Glomerular visceral epithelial cell (primary cell): Measurements from ENCODE around the gene MTHFR.
"Not testable (repeated sequence)": the region's sequence is repeated elsewhere in the genome, so short reads cannot be mapped to it uniquely, and the experiment has no call there.

Experiments
- DNase-seq: peaks from one replicate; pipeline ENCODE4 v3.0.0-alpha.2; 2016; ENCODE audit errors: extremely low spot score

Gene MTHFR

DNA sequence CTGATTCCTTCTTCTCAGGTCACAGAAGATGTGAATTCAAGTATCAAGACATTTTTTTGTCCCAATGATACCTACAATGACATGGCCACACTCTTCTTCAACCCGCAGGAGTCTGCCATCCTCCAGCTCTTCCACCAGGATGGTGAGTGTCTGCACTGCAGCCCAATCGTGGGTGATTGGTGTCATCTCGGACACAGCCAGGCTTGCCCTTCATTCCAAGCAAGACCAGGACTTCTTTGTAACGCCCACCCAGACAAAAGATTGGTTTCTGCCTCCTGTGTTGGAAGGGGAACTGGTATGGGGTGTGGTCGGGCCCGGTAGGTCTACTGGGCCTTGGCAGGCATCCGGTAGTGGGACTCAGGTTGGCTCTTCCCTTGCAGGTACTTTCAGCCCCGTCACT, 27.7 kb upstream of the MTHFR start:
- no peak for DNase-seq

DNA sequence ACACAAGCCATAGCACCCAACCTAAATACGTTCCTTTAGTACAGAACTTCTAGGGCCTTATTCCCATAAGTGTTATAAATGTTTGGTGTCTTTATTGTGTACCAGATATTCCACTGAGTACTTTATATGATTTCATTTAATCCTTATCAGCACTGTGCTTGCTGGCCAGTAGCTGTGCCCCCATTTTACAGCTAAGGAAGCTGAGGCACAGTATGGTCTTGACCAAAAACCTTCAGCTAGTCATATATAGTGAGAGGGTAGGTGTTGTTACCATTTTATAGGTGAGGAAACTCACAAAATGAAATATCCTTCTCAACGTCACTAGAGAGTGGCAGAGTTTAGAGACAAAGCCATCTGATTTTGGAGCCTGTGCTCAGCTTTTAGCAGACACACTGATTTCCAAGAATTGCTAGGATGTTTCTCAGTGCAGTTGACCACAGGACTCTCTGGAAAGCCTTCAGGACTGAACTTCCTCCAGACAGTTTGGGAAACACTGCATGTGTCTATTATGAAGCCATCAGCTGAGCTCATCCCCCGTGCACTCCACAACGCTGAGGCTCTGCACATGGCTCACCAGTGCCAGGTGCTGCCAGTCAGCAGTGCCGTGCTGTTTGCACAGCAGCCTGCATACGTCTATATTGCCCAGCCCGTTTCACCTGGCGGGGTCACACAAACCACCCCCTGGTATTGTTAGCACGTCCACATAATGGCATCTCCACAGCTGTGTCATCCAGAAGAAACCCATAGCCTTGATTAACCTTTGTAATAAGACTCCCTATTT, 26.4 kb upstream of the MTHFR start:
- no peak for DNase-seq

- no peak for DNase-seq
Measured at GRCh38 chr1:11828511-11828910, 22.7 kb upstream of the MTHFR start.

GRCh38 chr1:11826946-11827345, 21.2 kb upstream of the MTHFR start:
- DNase-seq, result no peak

DNA sequence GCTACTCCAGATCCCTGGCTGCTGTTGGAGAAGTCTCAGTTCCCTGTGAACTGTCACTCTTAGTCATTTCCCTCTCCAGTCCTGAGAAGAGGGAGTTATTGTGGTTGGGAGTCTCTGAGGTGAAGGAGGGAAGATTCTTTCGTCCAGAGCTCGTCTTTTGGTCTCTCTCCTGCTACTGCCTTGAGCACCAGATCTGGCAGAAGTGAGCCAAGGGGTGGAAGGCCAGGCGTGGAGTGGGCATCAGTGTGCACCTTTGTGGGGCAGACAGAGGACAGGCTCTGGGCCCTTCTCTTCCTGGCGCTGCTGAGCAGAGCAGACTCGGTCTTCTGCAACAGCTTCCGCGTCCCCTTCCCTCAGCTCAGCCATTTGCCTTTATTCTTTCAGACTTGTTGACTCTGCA, 19.4 kb upstream of the MTHFR start:
- no peak for DNase-seq

GRCh38 chr1:11823366-11824137, 17.8 kb upstream of the MTHFR start:
- DNase-seq, result no peak

DNA sequence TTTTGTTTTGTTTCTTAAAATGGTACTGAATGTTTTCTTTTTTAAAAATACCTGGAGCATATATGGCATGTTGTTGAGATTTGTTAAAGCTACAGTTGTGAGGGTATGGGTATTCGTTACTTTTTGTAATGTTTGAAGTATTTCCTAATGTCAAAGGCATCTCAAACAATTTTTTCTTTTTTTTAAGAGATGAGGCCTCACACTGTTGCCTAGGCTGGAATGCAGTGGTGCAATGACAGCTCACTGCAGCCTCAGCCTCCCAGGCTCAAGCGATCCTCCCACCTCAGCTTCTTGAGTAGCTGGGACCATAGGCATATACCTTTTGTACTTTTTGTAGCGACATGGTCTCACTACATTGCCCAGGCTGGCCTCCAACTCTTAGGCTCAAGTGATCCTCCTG, 16.3 kb upstream of the MTHFR start:
- DNase-seq, result no peak

DNA sequence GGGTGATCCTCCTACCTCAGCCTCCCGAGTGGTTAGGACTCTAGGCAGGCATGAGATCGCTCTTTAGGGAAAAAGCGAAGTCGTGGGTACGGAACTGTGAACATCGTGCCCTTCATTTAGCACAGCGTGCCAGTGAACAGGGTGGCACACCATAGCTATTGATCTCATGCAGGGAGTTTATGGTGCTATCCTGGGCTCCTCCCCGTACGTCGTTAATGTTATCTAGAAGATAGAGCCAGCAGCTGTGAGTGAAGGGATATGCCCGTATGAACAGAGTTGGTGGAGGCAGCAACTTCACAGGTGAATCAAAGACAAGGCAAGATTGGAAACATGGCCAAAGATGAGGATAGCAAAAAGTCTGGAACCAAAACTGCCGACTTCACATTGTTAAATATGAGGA, 11.4 kb upstream of the MTHFR start:
- no peak for DNase-seq

GRCh38 chr1:11813021-11813420, 7.3 kb upstream of the MTHFR start:
- DNase-seq, result no peak

DNA sequence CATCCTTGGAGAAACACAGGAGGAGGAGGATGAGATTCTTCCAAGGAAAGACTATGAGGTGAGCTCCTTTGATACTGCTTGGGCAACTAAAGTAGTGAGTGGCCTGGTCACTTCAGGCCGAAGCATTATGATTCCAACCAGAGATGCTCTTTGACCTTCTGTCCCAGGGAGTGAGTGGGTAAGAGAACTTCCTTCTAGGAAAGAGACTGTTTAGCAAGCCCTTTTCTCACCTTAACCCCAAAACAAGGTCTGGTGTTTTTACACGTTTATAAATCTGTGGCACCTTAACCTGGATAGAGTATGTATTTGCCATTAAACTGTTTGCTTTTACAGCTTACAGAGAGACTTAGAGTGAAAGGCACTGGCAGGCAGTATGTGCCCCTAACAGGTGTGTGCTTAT, 1.4 kb upstream of the MTHFR start:
- DNase-seq, result no peak

DNA sequence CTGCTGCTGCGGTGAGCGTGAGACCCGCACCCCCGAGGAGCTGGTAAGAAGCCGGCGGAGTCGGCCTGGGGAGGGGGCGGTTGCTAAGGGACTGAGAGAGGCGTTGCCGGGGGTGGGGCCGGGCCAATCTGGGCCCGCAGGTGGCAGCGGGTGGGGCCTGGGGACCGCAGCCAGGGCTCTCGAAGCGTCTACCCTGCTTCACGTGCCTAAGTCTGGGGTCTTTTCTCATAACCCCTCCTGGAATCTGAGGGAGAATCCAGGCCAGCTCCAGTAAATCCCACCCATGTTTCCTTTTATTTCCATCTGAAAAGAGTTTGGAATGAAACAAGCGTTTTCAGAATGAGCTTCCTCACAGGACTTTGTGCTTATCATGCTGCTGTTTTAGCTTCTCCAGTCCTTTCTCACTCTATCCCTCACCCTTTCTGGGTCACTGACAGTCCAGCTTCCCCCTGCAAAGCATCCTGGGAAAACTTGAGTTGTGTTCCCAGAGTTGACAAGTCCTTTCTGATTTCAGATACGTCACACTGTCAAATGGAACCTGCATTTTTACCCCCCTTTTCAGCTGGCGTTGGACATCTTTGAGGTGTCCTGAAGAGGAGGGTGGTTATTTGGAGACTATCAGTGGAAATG, 658 bp upstream of the MTHFR start:
- DNase-seq, result no peak

DNA sequence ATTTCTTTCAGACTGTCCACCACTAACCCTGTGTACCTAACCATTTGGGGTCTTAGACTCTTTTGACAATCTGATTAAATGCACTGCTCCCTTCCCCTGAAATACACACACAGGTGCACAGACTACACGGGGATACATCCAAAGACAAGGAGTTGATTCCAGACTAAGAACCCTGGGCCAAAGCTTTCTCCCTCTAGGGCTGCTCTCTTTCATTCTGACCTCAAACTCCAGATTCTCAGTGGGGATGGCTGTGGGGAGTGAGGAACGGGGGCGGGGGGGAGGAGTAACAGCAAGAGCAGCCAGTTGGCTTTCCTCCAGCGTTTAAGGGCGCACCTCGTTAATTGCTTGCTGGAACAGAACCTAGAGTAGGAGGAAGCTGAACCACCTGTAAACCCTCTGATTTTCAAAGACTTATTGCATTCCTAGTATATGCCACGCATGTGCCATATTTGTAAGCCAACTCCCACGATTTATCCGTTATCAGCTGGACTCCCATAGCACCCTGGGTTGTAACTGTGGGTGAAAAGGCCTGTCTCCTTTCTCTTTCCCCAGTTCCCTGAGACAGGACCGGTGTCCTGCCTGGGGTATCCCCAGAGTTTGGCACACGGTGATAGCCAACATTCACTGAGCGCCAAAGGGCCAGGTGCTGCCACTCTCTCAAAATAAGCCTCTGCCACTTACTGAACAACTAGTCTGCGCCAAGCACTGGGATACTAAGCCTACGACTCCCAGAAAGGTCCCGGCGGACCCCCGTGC, 920 bp downstream of the MTHFR start:
- DNase-seq, result peak; percentile 67

DNA sequence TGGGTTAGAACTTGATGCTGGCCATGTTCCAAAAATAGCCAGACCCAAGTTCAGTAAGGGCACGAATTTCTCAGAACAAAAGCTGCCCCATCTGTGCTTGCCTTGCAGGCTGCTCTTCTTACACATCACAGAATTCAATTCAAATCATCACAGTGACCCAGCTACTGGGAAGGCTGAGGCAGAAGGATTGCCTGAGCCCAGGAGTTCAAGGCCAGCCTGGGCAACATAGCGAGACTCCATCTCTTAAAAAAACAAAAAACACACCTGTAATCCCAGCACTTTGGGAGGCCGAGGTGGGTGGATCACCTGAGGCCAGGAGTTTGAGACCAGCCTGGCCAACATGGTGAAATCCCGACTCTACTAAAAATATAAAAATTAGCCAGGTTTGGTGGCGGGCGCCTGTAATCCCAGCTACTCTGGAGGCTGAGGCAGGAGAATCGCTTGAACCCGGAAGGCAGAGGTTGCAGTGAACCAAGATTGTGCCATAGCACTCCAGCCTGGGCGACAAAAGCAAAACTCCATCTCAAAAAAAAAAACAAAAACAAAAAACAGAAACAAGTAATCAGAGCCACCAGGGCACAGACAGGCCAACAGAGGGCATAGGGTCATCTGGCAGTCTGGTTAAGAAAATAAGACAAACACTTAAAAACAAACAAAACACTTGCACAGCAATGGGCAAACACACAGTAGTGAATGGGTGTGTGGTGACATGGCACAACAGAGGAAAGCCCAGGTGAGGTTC, 1.7 kb downstream of the MTHFR start:
- not testable (repeated sequence) for DNase-seq

DNA sequence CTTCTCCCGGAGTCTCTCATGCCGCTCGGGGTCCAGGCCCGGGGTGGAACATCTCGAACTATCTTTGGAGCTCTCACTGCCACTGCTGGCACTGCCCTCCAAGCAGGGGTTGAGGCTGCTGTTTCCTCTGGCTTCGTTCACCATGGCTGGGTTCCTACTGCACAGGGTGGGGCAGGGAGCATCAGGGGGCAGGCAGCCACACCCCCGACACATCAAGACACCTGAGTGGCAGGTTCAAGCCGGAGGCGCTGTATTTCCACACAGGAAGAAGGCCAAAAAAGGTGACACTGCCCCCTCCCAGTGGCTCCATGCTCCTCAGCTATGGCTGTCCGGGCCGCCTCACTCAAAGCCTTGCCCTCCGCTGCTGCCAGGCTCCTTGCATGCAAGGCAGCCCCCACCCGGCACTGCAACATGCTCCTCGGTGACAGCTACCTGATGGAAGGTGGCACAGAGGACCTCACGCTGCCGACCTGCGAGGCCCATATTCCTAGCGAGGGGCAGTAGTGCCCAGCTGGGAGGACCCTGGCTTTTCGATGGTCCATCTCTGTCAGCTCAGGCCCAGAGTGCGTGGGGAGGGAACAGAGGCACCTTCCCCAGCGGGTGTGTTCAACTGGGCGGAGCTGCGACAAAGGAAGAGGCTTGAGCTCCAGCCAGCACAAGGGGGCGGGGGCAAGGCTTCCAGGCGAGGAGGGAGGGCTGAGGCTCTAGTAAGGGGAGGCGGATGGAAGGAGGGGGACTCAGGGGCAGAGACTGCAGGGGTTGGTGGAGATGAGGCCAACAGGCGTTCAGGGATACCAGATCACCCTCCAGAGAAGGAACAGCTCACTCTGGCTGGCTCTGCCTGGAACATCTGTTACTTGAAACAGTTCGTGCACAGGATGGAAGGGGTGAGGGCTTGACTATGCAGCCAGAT, 2.5 kb downstream of the MTHFR start:
- DNase-seq, result peak; percentile 95

GRCh38 chr1:11802616-11802972, 3.2 kb downstream of the MTHFR start:
- DNase-seq, result no peak

GRCh38 chr1:11800756-11801433, 4.9 kb downstream of the MTHFR start:
- DNase-seq, result peak; percentile 66

DNA sequence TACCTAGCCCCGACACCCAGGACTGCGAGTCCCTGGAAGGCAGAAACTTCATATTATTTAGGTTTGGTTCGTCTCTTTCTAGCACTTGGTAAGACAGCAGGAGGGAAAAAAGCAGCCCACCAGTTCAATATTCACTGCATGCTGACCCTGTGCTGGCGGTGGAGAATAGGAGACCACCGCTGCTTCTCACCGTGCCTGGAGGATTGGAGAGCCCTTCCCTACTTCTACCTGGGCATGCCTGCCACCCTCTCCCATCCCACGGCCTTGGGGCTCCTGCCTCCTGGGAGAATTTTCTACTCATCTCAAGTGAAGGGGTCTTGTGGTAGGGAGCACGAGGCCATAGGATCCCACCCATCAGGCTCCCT, 5.4 kb downstream of the MTHFR start:
- no peak for DNase-seq

- no peak for DNase-seq
Measured at GRCh38 chr1:11799896-11800295, 5.9 kb downstream of the MTHFR start.

DNA sequence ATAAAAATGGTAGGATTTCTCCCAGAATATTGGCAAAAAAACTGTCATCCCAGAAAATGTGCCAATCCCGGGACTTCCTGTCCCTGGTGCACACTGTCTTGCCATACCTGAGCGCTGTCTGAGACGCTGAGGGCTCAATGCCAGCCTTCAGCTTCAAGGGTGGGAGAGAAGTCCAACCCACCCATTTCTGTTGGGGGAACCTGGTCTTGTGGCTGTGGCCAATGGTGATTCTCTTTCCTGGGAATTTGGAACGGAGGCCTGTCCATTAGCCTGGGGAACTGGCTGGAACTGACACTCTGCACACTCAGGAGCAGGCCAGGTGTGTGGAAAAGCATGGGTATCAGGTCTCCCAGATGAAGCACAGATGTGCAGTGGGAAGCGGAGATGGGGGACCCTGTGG, 6.7 kb downstream of the MTHFR start:
- DNase-seq, result no peak
